HCT116 (cell line): ENCODE results near the gene SCML2.

ENCODE experiments used
- CEBPB ChIP-seq: IDR thresholded peaks from 2 replicates; pipeline ENCODE4 v1.6.1; 2012; ENCODE audit warnings: low read depth
- EGR1 ChIP-seq: IDR thresholded peaks from 2 replicates; pipeline ENCODE4 v1.6.1; 2012; ENCODE audit warnings: low read depth
- EZH2 ChIP-seq: fragments of 200-600 bp; sonication (generic); IDR thresholded peaks from 2 replicates; pipeline ENCODE4 v1.6.1; 2017; ENCODE audit warnings: antibody characterized with exemption, mixed run types
- POLR2A ChIP-seq: IDR thresholded peaks from 2 replicates; pipeline ENCODE4 v1.7.0; 2011; ENCODE audit warnings: borderline replicate concordance; ENCODE audit not compliant: insufficient read depth, insufficient read length; ENCODE audit errors: extremely low read depth
- ZBTB33 ChIP-seq: IDR thresholded peaks from 2 replicates; pipeline ENCODE4 v1.6.1; 2011; ENCODE audit warnings: mild to moderate bottlenecking, low read length, moderate library complexity; ENCODE audit not compliant: insufficient replicate concordance; ENCODE audit errors: extremely low read depth
- TF ChIP-seq, protein P1 (sequence below), 3 experiments: fragments of 200-600 bp in 1 of 3; sonication (generic) in 1 of 3; IDR thresholded peaks in 2 of 3; conservative IDR thresholded peaks in 1 of 3; 2 replicates each; pipeline ENCODE4 v1.5.1; 2012 to 2017; ENCODE audit warnings: low read depth in 2 of 3, low read length in 2 of 3, antibody characterized with exemption in 1 of 3, borderline replicate concordance in 1 of 3, control low read depth in 1 of 3, mild to moderate bottlenecking in 1 of 3, mixed read lengths in 1 of 3, mixed run types in 1 of 3, moderate library complexity in 1 of 3; ENCODE audit not compliant: insufficient read depth in 1 of 3

GRCh38 chrX:18377796-18378195, 23.3 kb upstream of the SCML2 start:
- no peak for TF ChIP-seq EGR1
- TF ChIP-seq, protein P1, sequence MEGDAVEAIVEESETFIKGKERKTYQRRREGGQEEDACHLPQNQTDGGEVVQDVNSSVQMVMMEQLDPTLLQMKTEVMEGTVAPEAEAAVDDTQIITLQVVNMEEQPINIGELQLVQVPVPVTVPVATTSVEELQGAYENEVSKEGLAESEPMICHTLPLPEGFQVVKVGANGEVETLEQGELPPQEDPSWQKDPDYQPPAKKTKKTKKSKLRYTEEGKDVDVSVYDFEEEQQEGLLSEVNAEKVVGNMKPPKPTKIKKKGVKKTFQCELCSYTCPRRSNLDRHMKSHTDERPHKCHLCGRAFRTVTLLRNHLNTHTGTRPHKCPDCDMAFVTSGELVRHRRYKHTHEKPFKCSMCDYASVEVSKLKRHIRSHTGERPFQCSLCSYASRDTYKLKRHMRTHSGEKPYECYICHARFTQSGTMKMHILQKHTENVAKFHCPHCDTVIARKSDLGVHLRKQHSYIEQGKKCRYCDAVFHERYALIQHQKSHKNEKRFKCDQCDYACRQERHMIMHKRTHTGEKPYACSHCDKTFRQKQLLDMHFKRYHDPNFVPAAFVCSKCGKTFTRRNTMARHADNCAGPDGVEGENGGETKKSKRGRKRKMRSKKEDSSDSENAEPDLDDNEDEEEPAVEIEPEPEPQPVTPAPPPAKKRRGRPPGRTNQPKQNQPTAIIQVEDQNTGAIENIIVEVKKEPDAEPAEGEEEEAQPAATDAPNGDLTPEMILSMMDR (IDR thresholded peaks at IDR 0.05 in 2 of 3, conservative IDR thresholded peaks at IDR 0.05 in 1 of 3; ENCODE audit: borderline replicate concordance in 1 of 3, insufficient read depth in 1 of 3, low read depth in 2 of 3, low read length in 2 of 3): peak; percentile 38 to 64 (median 56); a peak in 5 of 6 replicates
- no peak for TF ChIP-seq POLR2A
- TF ChIP-seq ZBTB33: no peak
- TF ChIP-seq CEBPB: no peak
- TF ChIP-seq EZH2: no peak
